Measurements from ENCODE around the gene GRIK2. TPM values are rescaled to one million over a fixed set of nuclear protein-coding genes. Genes with fewer than 3 reads are reported as not detected.
"Not testable (repeated sequence)": the region's sequence is repeated elsewhere in the genome, so short reads cannot be mapped to it uniquely, and the experiment has no call there.

Gene GRIK2
- total RNA-seq, 2 donors from 2014 or later = 0.92 to 2.0 TPM

GRCh38 chr6:101365181-101365580 is 28.3 kb upstream of the GRIK2 start:
- H3K9me3 ChIP-seq = no peaks in the 10 kb centered on the region
- H3K27ac ChIP-seq = no peak overlapping the region
- H3K36me3 ChIP-seq = no peaks in the 10 kb centered on the region
- ATAC-seq (ENCODE audit: insufficient number of reproducible peaks, low FRiP score, low read depth) = no peak
- H3K4me1 ChIP-seq (ENCODE audit: control insufficient read depth in 1 of 2, low read depth in 2 of 2) = no peaks in the 10 kb centered on the region
- no peaks in the 10 kb centered on the region for H3K27me3 ChIP-seq (replicated peaks; ENCODE audit: insufficient read depth)
- H3K4me3 ChIP-seq = no peak overlapping the region
- no peak for DNase-seq (ENCODE audit: low spot score)
- TF ChIP-seq CTCF (IDR thresholded peaks at IDR 0.05) = no peak

GRCh38 chr6:101379926-101380325 is 13.6 kb upstream of the GRIK2 start:
- Histone ChIP-seq H3K27me3 (replicated peaks; ENCODE audit: insufficient read depth) (no peaks in the 10 kb centered on the region), H3K27ac (no peak overlapping the region), H3K4me3 (no peak overlapping the region), H3K4me1 (ENCODE audit: control insufficient read depth in 1 of 2, low read depth in 2 of 2) (no peaks in the 10 kb centered on the region), H3K9me3 (no peaks in the 10 kb centered on the region), H3K36me3 (no peaks in the 10 kb centered on the region)
- no peak for DNase-seq (ENCODE audit: low spot score)
- no peak for TF ChIP-seq CTCF (IDR thresholded peaks at IDR 0.05)
- no peak for ATAC-seq (ENCODE audit: insufficient number of reproducible peaks, low FRiP score, low read depth)

- no peak for TF ChIP-seq CTCF (IDR thresholded peaks at IDR 0.05)
- Histone ChIP-seq H3K4me1 (ENCODE audit: control insufficient read depth in 1 of 2, low read depth in 2 of 2) (no peaks in the 10 kb centered on the region), H3K4me3 (no peak overlapping the region), H3K27me3 (replicated peaks; ENCODE audit: insufficient read depth) (no peaks in the 10 kb centered on the region), H3K36me3 (no peaks in the 10 kb centered on the region), H3K9me3 (no peaks in the 10 kb centered on the region), H3K27ac (no peak overlapping the region)
- no peak for DNase-seq (ENCODE audit: low spot score)
- ATAC-seq (ENCODE audit: insufficient number of reproducible peaks, low FRiP score, low read depth) = no peak
Measured at GRCh38 chr6:101380897-101381630, 12.4 kb upstream of the GRIK2 start.

GRCh38 chr6:101383747-101384146 is 9.8 kb upstream of the GRIK2 start:
- not testable (repeated sequence) for ATAC-seq (ENCODE audit: insufficient number of reproducible peaks, low FRiP score, low read depth); H3K4me1 ChIP-seq (ENCODE audit: control insufficient read depth in 1 of 2, low read depth in 2 of 2); H3K27me3 ChIP-seq (replicated peaks; ENCODE audit: insufficient read depth); H3K36me3 ChIP-seq; DNase-seq (ENCODE audit: low spot score); H3K27ac ChIP-seq; H3K9me3 ChIP-seq; H3K4me3 ChIP-seq

GRCh38 chr6:101386982-101387381 is 6.5 kb upstream of the GRIK2 start:
- Histone ChIP-seq H3K36me3 (no peaks in the 10 kb centered on the region), H3K4me3 (no peak overlapping the region), H3K4me1 (ENCODE audit: control insufficient read depth in 1 of 2, low read depth in 2 of 2) (no peaks in the 10 kb centered on the region), H3K27me3 (replicated peaks; ENCODE audit: insufficient read depth) (no peaks in the 10 kb centered on the region), H3K9me3 (no peaks in the 10 kb centered on the region), H3K27ac (no peak overlapping the region)
- DNase-seq (ENCODE audit: low spot score) = no peak
- no peak for TF ChIP-seq CTCF (IDR thresholded peaks at IDR 0.05)
- ATAC-seq (ENCODE audit: insufficient number of reproducible peaks, low FRiP score, low read depth) = no peak
